GM12892 (cell line): ENCODE measurements around the gene TNC.
"Not testable (repeated sequence)": the region's sequence is repeated elsewhere in the genome, so short reads cannot be mapped to it uniquely, and the experiment has no call there.

ENCODE experiments used
- DNase-seq: peaks from one replicate; pipeline ENCODE4 v3.0.0; 2011; ENCODE audit not compliant: insufficient read length
- FAIRE-seq: peaks from 2 replicates; lab custom pipeline; 2011; peaks lifted over from hg19 to GRCh38; lab: Jason Lieb, UNC
- POLR2A ChIP-seq: IDR thresholded peaks from 2 replicates; pipeline ENCODE4 v1.6.1; 2011; ENCODE audit warnings: low read depth, low read length, control low read depth
- POLR2AphosphoS5 ChIP-seq: IDR thresholded peaks from 2 replicates; pipeline ENCODE4 v1.6.1; 2011; ENCODE audit warnings: low read depth, low read length, control low read depth
- TAF1 ChIP-seq: IDR thresholded peaks from 2 replicates; pipeline ENCODE4 v1.6.1; 2011; ENCODE audit warnings: low read depth, mild to moderate bottlenecking, control low read depth, low read length, borderline replicate concordance

The TNC gene

GRCh38 chr9:115133649-115134048 is 15.7 kb upstream of the TNC start:
- FAIRE-seq (no peak), DNase-seq (no peak)
- no peak for TF ChIP-seq POLR2AphosphoS5
- no peak for TF ChIP-seq TAF1
- TF ChIP-seq POLR2A = no peak

GRCh38 chr9:115132648-115133047 is 14.7 kb upstream of the TNC start:
- DNase-seq = no peak
- no peak for FAIRE-seq
- TF ChIP-seq POLR2AphosphoS5 (no peak), TAF1 (no peak), POLR2A (no peak)

- no peak for FAIRE-seq
These were observed 12.2 kb upstream of the TNC start for GRCh38 chr9:115130176-115130575.

GRCh38 chr9:115128726-115129125 is 10.8 kb upstream of the TNC start:
- FAIRE-seq, DNase-seq: not testable (repeated sequence)

More at GRCh38 chr9:115130176-115130575, 12.2 kb upstream of the TNC start:
- TF ChIP-seq POLR2A = no peak
- TF ChIP-seq POLR2AphosphoS5 = no peak
- TF ChIP-seq TAF1 = no peak
- no peak for DNase-seq

- TF ChIP-seq POLR2A (no peak), POLR2AphosphoS5 (no peak), TAF1 (no peak)
- FAIRE-seq = no peak
- no peak for DNase-seq
These were observed 9.3 kb upstream of the TNC start for GRCh38 chr9:115127191-115127817.

GRCh38 chr9:115126404-115126803 is 8.4 kb upstream of the TNC start:
- FAIRE-seq (no peak), DNase-seq (no peak)
- TF ChIP-seq POLR2A (no peak), TAF1 (no peak), POLR2AphosphoS5 (no peak)

GRCh38 chr9:115122937-115123336 is 5.0 kb upstream of the TNC start:
- no peak for DNase-seq
- FAIRE-seq = no peak
- TF ChIP-seq POLR2AphosphoS5 (no peak), TAF1 (no peak), POLR2A (no peak)

GRCh38 chr9:115121181-115121580 is 3.2 kb upstream of the TNC start:
- no peak for TF ChIP-seq POLR2AphosphoS5
- no peak for TF ChIP-seq TAF1
- no peak for TF ChIP-seq POLR2A
- FAIRE-seq = no peak
- no peak for DNase-seq

GRCh38 chr9:115118879-115119218 is 892 bp upstream of the TNC start:
- no peak for FAIRE-seq
- no peak for DNase-seq
- TF ChIP-seq POLR2AphosphoS5 = no peak
- TF ChIP-seq POLR2A = no peak
- TF ChIP-seq TAF1 = no peak

- no peak for DNase-seq
- TF ChIP-seq POLR2AphosphoS5 (no peak), TAF1 (no peak), POLR2A (no peak)
- FAIRE-seq = no peak
These were observed 1.3 kb downstream of the TNC start for GRCh38 chr9:115116421-115117284.

GRCh38 chr9:115115924-115116323 is 2.0 kb downstream of the TNC start:
- DNase-seq (no peak), FAIRE-seq (no peak)
- TF ChIP-seq POLR2AphosphoS5 (no peak), POLR2A (no peak), TAF1 (no peak)

- no peak for DNase-seq
- no peak for FAIRE-seq
- TF ChIP-seq POLR2A = no peak
- TF ChIP-seq POLR2AphosphoS5 = no peak
- TF ChIP-seq TAF1 = no peak
These were observed 2.7 kb downstream of the TNC start for GRCh38 chr9:115115117-115115880.
